SK-N-MC (cell line): Measurements from ENCODE around the gene GNAO1.

Experiments used
- EZH2 ChIP-seq: fragments of 200-600 bp; sonication (generic); IDR thresholded peaks from one replicate; pipeline ENCODE4 v1.6.1; 2017; ENCODE audit warnings: antibody characterized with exemption
- FOXP2 ChIP-seq: optimal IDR thresholded peaks from 2 replicates; pipeline ENCODE3; 2011; ENCODE audit warnings: mild to moderate bottlenecking, moderate library complexity; ENCODE audit not compliant: insufficient read depth; ENCODE audit errors: extremely low read length, control extremely low read depth
- POLR2AphosphoS5 ChIP-seq: IDR thresholded peaks from 2 replicates; pipeline ENCODE4 v1.6.1; 2012; ENCODE audit warnings: mild to moderate bottlenecking, low read depth, low read length, borderline replicate concordance

DNA sequence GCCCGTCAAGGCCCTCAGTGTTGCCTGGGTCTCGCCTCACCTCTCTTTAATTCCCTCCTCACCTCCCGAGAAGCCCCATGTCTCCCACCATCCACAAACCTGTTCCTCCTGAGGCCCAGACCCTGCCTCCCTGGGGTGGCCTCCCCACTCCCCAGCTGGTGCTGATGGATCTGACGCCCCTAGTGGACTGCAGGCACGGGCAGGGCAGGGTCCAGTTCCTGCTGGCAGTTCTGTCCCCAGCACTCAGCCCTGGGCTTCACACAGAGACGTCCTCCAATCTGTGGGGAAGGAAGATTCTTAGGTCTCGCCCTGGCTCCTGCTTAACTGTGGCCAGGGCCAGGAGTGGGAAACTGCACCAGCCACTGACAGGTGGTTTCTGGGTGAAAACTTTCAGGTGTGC lies 125.3 kb downstream of the GNAO1 start:
- TF ChIP-seq POLR2AphosphoS5 (no peak), EZH2 (no peak), FOXP2 (no peak)
